C4-2B (cell line): Measurements from ENCODE around the gene PEAR1.

Experiments used
- ZFX ChIP-seq: fragments of 450-650 bp; IDR thresholded peaks from 2 replicates; pipeline ENCODE4 v1.6.1; 2017
- TF ChIP-seq, protein P1 (sequence below): fragments of 450-650 bp; conservative IDR thresholded peaks from 2 replicates; pipeline ENCODE4 v1.5.1; 2017; ENCODE audit warnings: mild to moderate bottlenecking

DNA sequence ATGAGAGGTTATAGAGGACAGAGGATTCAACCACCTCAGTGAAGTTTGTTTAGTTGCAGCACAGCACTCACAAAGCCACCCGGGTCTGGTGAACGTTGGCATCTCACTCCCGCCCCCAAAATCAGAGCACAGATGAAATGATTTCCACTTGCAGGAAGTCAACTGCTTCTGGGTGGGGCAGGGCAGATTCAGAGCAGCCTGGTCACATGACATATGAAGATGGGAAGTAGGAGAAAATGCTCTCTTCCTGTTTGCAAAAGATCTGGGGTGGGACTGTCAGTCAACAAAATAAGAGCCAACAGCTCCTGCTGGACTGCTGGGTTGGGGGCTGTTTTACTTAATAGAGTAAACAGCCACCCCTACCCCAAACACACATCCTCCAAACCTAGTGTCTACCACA lies 70.1 kb downstream of the PEAR1 start:
- TF ChIP-seq, protein P1, sequence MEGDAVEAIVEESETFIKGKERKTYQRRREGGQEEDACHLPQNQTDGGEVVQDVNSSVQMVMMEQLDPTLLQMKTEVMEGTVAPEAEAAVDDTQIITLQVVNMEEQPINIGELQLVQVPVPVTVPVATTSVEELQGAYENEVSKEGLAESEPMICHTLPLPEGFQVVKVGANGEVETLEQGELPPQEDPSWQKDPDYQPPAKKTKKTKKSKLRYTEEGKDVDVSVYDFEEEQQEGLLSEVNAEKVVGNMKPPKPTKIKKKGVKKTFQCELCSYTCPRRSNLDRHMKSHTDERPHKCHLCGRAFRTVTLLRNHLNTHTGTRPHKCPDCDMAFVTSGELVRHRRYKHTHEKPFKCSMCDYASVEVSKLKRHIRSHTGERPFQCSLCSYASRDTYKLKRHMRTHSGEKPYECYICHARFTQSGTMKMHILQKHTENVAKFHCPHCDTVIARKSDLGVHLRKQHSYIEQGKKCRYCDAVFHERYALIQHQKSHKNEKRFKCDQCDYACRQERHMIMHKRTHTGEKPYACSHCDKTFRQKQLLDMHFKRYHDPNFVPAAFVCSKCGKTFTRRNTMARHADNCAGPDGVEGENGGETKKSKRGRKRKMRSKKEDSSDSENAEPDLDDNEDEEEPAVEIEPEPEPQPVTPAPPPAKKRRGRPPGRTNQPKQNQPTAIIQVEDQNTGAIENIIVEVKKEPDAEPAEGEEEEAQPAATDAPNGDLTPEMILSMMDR, result no peak
- no peak for TF ChIP-seq ZFX
